HG02642 (cell line): ENCODE measurements around the gene PBX4.
"Not testable (repeated sequence)": the region's sequence is repeated elsewhere in the genome, so short reads cannot be mapped to it uniquely, and the experiment has no call there.

ENCODE experiments used
- ATAC-seq: cut with Tn5 transposase; IDR thresholded peaks from one replicate; pipeline ENCODE4 v1.9.1; 2021; ENCODE audit warnings: mild to moderate bottlenecking; ENCODE audit not compliant: unreplicated experiment, poor library complexity

Gene PBX4

DNA sequence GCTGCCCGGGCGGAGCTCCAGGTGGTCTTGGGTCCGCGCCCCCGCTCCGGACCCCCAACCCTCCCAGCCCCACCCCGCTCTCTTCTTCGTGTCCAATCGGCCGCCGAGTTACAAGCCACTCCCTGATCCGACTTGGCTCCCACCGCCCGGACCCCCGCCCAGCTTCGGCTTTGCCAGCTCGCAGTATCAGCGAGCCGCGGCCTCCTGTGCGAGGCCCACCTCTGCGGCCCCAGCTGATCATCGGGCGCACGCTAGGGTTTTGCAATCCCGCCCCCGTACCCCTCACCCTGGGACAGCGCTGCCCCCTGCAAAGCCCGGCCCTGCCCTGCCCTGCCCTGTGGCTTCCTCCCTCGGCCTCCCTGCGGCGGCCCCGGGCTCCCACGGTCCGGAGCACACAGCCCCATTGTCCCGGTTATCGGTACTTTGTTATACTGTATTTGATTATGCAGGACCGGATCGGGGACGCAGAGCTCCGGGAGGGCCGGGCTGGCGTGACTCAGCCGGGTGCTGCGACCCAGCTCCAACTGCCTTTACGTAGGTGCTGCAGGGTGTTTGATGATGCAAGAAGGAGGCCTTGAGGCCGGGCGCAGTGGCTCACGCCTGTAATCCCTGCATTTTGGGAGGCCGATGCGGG is 10.1 kb upstream of the PBX4 start:
- peak; percentile 22 for ATAC-seq

DNA sequence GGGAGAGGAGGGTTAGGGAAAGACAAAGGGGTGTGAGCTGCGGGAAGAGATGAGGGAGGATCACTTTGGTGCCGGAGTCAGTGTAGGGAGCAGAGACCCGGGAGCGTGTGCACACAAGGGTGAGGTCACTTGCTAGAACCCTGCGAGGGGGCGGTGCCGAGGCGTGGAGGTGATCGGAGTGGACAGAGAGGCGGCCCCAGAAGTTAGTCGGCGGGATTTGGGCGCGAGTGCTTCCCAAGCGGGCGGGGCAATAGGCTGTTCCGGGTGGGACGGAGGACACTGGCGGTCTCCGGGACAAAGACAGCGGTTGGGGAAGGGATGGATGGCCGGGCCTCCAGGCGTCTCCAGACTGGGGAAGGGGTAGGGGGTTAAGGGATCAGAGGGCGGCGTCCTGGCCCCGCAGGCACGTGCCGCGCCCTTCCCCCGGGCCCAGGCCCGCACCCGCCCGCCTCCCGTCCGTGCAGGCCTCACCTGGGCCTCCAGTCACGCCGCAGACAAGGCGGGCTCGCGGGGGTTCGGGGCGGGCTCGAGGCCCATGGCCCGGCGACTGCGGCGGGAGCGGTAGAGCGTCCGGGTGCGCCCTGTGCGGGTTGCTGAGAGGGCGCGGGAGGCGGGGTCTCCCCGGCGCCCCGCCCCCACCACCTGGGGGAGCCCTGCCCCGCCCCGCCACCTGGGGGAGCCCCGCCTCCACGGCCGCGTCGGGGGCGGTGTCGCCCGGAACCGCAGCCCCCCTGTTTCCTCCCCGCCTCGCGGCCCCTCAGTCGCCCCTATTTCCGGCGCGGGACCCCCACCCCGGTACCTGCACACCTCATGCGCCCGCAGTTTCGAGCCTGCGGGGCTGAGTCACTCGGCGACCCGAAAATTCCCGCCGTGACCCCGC is 9.4 kb upstream of the PBX4 start, which contains the start of gene LPAR2:
Gene LPAR2, minus strand, starts transcription at position 600 of the 880 bp plus-strand sequence. CDS start 945 bp downstream, outside the sequence.
- peak; percentile 65 for ATAC-seq

DNA sequence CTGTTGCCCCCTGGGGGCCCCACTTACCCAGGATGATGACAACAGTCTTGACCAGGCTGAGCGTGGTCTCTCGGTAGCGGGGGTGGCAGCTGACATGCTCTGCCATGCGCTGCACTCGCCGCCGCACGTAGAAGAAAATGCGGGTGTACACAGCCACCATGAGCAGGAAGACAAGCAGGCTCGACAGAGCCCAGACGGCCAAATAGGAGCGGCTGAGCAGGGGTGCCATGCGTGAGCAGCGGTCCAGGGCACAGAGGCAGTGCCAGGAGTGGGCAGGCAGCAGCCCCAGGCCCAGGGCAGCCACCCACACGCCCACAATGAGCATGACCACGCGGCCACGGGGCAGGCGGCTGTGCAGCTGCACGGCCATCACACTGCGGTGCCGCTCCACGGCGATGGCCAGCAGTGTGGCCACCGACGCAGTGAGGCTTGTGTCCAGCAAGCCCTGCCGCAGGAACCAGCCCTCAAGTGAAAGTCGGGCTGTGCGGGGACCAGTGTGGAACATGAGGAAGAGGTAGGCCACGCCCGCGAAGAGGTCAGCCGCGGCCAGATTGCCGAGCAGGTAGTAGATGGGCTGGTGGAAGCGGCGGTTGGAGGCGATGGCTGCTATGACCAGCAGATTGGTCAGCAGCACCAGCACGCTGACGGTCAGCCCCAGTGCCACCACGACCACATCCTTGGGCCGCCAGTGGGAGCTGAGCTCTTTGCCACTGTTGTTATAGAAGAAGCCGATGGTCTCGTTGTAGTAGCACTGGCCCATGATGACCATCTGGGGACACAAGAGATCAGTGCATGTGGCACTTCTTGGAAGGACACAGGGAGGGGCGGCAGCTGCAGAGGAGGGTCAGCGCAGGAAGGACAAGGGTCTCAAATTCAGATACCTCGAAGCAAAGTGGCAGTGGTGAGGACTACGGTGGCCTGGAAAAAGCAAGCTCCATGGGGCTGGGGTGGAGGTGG is 8.3 kb upstream of the PBX4 start:
- ATAC-seq, result no peak

DNA sequence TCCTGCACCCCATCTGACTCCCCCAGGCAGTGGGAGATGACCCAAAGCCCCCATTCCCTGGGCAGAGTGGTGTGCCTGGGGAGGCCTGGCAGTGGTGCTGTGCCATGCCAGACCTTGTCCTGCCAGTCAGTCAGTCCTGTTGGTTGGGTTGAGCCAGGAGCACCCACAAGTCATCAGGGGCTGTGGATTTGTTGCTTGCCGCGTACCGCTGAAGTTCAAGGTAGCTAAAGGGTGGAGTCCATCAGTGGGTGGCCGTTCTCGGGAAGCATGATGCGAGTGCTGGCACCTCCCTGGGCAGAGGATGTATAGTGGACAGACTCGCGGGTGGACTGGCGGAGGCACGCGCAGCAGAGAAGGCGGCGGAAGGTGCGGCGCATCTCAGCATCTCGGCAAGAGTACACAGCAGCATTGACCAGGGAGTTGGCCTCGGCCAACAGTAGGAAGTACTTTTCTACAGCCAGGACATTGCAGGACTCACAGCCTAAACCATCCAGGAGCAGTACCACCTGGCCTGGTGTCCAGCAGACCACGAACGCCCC is 5.6 kb upstream of the PBX4 start:
- no peak for ATAC-seq

DNA sequence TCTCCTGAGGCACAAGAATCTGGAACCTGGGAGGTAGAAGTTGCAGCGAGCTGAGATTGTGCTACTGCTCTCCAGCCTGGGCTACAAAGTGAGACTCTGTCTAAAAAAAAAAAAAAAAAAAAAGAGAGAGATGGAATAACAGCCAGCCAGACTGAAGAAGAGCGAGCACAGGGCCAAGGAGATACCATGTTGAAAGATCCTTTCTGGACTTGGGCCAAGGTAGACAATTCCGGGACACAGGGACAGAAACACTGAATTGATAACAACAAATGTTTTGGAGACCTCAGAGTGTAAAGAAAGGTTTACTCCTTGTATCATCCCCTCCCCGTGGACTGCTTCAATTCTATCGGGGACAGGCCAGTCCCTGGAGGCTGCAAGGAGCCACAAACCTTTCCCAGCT is 4.9 kb upstream of the PBX4 start:
- ATAC-seq, result no peak

DNA sequence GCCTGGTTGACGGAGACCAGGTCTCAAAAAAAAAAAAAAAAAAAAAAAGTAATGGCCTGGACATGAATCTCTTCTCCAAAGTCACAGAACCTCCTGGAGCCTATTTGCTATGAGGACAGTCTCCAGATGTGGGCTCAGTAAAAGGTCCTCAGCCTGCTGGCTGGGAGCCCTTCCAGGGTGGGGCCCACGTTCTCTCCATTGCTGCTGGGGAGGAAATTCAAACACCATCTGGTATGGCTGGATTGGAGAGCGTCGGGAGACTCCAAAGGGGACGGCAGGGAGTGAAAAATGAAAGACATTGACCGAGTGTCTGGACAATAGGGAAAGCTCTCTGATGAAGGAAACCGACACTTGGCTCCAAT is 1.3 kb upstream of the PBX4 start:
- ATAC-seq, result no peak

DNA sequence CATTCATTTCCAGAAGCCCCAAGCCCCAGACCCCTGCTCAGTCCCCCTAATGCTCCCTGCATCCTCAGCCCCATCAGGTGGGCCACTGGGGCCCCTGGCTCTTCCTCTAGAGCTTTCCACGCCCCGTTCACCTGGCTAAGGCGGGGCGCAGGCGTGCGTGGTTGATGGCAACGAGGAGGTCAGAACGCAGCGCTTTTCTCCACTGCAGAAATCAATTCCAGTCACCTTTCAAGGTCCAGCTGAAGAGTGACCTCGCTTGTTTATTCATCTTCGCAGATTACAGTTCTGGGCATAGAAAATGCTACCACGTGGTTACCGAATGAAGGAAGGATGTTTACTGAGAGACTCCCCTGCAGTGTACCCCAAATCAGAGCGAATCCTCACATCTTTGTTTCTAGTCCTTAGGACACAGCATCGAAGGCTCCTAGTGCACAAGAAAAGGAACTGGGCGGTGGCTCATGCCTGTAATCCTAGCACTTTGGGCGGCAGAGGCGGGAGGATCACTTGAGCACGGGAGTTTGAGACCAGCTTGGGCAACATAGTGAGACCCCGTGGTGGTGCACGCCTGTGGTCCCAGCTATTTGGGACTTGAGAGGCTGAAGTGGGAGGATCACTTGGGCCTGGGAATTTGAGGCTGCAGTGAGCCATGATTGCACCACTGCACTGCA is 828 bp upstream of the PBX4 start:
- ATAC-seq, result no peak

DNA sequence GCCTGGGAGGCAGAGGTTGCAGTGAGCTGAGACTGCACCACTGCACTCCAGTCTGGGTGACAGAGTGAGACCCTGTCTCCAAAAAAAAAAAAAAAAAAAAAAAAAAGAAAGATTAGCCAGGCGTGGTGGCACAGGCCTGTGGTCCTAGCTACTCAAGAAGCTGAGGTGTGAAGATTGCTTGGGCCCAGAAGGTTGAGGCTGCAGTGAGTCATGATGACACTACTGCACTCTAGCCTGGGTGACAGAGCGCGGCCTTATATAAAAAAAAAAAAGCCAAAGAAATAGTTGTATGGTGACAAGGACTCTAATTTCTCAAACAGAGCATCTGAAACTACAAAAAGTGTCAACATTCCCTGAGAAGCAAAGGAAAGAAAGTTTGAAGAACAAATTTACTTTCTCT is 3.4 kb downstream of the PBX4 start:
- no peak for ATAC-seq

DNA sequence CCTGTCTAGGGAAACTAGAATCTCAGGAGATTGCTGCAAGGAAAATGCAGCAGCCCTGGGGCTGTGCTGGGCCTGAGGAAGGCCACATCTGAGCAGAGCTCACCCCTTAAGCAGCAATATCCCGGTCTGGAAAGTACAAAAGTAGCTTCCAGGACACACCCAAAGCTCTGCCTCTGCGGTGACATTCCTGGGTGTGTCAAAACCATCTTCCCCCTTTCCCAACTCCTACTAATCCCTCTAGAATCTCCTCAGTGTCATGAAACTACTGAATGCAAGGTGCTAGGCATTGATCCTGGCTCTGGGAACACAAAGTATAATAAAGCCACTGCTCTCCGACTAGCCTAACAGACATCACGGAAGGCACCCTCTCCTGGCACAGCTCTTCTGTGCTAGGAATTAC is 5.0 kb downstream of the PBX4 start:
- no peak for ATAC-seq

DNA sequence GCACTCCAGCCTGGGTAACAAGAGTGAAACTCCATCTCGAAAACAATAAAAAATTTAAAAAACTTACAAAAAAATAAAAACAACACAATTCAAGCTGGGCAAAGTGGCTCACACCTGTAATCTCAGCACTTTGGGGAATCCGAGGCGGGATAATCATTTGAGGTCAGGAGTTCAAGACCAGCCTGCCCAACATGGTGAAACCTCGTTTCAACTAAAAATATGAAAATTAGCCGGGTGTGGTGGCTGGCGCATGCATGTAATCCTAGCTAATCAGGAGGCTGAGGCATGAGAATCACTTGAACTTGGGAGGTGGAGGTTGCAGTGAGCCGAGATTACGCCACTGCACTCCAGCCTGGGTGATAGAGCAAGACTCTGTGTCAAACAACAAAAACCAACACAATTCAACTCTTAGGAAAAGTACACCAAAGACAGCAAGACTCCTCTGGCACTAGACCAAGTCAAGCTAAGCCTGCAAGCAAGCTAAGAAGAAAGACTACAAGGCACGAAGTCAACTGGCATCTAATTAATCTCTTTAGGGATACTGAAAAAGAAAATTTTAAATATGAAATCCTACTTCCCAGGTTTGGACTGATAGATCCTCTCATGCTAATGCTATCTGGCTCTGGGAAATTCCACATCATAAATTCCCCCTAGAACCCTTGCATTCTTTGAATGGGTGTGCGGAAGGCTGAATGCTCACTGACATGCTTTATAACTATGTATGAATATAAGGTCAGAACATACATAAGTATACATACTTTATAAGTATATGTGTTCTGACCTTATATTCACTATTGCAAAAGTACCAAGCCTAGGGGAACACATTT is 7.9 kb downstream of the PBX4 start:
- ATAC-seq, result no peak

DNA sequence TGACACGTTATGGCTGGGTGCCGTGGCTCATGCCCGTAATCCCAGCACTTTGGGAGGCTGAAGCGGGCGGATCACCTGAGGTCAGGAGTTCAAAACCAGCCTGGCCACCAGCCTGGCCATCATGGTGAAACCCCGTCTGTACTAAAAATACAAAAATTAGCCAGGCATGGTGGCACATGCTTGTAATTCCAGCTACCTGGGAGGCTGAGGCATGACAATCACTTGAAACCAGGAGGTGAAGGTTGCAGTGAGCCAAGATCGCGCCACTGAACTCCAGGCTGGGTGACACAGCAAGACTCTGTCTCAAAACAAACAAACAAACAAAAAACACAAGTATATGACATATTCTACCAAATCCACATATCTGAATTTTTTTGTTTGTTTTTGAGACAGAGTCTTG is 11.8 kb downstream of the PBX4 start:
- not testable (repeated sequence) for ATAC-seq

DNA sequence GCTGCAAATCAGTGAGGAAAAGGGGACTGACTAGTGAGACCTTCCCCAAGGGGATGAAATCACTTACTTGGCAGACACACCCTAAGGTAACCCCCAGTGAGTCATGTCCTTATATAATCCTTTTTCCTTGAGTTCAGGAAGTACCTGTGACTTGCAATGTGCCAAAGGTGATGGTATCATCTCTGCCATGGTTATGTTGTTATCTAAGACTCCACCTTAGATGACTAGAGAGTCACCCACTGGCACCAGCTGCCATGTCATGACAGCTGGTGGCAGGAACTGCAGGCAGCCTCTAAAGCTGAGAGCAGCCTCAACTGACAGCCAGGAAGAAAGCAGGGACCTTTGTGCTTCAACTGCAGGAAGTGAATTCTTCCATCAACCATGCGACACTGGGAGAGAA is 12.5 kb downstream of the PBX4 start:
- no peak for ATAC-seq

DNA sequence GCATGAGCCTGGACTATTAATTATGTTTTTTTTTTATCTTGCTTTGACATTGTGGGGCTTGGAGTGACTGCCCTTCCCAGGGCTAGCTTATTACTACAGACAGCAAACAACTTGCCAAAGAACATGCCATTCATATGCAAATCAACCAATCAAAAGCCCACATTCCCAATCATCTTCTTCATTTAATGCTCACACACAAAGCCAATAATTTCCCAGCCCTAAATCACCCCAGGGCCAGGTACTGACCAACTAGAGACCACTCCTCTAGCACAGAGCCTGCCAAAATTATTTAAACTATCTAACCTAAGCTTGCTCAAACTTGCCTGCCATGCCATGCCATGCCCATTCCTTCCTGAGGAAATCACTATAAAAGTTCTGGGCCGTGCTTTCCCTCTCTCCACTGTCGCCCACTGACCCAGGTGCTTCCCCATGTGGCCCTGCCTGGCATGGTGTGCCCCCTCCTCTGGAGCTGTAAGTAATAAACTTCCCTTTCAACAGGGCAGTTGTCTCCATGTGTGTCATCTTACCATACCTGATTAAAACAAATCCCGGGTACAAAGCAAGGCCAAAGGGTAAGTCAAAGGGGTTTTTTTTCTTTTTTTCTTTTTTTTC is 15.7 kb downstream of the PBX4 start:
- no peak for ATAC-seq

DNA sequence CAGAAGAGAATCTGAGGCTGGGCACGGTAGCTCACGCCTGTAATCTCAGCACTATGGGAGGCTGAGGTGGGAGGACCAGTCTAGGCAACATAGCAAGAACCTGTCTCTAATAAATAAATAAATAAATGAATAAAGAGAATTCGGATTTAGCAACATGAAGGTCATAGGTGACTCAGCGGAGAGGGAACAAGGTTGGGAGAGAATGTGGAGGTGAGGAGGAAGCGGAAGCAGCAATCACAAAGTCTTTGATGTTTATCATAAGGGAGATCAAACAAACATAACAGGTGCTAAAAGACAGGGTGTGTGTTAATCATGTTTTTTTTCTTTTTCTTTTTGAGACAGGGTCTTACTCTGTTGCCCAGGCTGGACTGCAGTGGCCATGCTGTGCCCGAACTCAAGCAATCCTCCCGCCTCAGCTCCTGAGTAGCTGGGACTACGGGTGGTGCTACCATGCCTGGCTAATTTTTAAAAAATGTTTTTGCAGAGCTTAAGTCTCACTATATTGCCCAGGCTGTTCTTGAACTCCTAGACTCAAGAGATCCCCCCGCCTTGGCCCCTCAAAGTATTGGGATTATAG is 16.3 kb downstream of the PBX4 start:
- ATAC-seq, result no peak

DNA sequence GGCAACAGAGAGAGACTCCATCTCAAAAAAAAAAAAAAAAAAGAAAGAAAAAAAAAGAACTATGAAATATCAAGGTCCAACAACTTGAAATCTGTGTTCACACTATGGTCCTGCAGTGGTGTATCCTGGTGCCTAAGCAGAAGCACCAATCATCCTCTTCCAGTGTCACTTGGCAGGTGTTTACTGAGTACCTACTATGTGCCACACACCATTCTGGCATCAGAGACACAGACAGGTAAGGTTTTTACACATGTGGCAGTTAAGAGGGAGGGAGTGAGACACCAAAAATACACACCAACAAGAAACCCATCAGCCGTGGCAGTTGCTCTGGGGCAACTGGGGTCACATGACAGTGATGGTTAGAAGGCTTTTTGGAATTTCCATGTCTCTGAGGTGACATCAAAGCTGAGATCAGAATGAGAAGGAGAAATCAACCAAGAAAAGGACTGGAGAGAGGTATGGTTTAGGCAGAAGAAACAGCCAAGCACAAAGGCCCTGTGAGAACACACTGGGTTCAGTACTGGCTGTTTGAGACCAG is 17.6 kb downstream of the PBX4 start:
- no peak for ATAC-seq

DNA sequence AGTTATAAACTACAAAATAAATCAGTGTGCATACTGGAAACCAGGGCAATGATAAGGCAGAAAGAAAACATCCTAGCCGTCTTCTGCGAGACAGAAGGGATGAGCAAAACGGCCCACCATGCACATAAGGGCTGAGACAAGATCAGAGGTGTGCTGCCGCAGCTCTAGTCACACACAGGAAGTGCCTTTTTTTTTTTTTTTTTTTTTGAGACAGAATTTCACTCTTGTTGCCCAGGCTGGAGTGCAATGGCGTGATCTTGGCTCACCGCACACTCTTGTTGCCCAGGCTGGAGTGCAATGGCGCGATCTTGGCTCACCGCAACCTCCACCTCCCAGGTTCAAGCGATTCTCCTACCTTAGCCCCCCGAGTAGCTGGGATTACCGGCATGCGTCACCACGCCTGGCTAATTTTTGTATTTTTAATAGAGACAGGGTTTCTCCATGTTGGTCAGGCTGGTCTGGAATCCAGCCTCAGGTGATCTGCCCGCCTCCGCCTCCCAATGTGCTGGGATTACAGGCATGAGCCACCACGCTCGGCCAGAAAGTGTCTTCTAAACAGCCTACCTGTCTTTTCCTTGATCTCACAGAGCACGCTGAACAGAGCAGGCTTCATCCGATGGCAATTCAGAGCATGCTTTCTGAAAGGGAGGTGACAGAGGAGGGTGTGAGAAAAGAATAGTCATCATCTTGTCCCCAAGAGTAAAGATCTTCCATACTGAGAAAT is 19.6 kb downstream of the PBX4 start:
- peak; percentile 40 for ATAC-seq

DNA sequence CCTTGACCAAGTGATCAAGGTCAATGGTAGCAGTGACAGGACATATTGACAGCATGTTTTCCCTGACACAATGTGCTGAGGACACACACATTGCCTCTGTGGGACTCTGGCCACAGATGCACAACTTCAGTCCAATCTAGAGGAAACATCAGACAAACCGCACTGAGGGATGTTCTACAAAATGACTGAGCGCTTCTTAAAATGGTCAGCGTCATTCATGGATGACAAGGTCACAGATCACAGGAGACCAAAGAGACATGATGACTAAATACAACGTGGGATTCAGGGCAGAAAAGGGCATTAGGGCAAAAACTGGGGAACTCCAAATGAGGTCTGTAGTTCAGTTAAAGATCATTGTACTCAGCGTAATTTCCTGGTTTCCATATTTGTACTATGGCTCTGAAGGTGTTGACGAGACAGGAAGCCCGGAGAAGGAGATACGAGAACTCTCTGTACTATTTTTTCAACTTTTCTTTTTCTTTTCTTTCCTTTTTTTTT is 20.6 kb downstream of the PBX4 start:
- peak; percentile 67 for ATAC-seq
